OCI-LY3 (cell line): ENCODE measurements around the gene MNDA.

Source experiments
- EZH2phosphoT487 ChIP-seq: fragments of 200-600 bp; shearing (Covaris generic); IDR thresholded peaks from 2 replicates; pipeline ENCODE4 v1.6.1; 2018; ENCODE audit warnings: antibody characterized with exemption, mixed run types, low read depth
- TF ChIP-seq, protein P1 (sequence below): fragments of 200-600, 300-600 bp; sonication (generic); IDR thresholded peaks from 2 replicates; pipeline ENCODE4 v1.5.1; 2014; ENCODE audit warnings: antibody characterized with exemption, low read length, low read depth

DNA sequence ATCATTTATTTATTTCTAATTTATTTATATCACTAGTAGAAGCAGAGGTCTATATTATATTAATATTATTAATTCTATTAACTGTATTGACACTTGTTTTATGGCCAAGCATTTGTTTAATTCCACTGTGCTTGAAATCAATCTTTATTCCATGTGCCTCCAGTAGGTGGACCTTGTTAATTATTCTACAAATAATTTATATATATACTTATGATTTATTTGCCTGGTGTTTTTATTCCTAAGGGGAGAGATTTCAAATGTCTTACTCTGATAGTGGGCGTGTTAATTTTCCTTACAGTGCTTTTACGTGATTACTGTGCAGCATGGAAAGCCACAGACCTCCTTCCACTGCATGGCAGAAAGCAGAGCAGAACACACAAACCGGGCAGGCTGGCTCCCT lies 32.6 kb upstream of the MNDA start:
- no peak for TF ChIP-seq EZH2phosphoT487
- TF ChIP-seq, protein P1, sequence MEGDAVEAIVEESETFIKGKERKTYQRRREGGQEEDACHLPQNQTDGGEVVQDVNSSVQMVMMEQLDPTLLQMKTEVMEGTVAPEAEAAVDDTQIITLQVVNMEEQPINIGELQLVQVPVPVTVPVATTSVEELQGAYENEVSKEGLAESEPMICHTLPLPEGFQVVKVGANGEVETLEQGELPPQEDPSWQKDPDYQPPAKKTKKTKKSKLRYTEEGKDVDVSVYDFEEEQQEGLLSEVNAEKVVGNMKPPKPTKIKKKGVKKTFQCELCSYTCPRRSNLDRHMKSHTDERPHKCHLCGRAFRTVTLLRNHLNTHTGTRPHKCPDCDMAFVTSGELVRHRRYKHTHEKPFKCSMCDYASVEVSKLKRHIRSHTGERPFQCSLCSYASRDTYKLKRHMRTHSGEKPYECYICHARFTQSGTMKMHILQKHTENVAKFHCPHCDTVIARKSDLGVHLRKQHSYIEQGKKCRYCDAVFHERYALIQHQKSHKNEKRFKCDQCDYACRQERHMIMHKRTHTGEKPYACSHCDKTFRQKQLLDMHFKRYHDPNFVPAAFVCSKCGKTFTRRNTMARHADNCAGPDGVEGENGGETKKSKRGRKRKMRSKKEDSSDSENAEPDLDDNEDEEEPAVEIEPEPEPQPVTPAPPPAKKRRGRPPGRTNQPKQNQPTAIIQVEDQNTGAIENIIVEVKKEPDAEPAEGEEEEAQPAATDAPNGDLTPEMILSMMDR, result no peak
